Ishikawa (cell line): ENCODE data around the gene HAT1.

Source experiments
- CEBPB ChIP-seq: IDR thresholded peaks from 2 replicates; pipeline ENCODE4 v1.6.1; 2012
- EP300 ChIP-seq: IDR thresholded peaks from 2 replicates; pipeline ENCODE4 v1.6.1; 2012; ENCODE audit warnings: borderline replicate concordance
- FOXM1 ChIP-seq: IDR thresholded peaks from 2 replicates; pipeline ENCODE4 v1.6.1; 2012; ENCODE audit warnings: low read depth, borderline replicate concordance
- MAX ChIP-seq: IDR thresholded peaks from 2 replicates; pipeline ENCODE4 v1.6.1; 2012
- NFIC ChIP-seq: IDR thresholded peaks from 2 replicates; pipeline ENCODE4 v1.6.1; 2012
- RAD21 ChIP-seq: IDR thresholded peaks from 2 replicates; pipeline ENCODE4 v1.6.1; 2012; ENCODE audit warnings: low read depth
- REST ChIP-seq: IDR thresholded peaks from 2 replicates; pipeline ENCODE4 v1.6.1; 2012; ENCODE audit warnings: low read depth, mild to moderate bottlenecking
- TAF1 ChIP-seq: IDR thresholded peaks from 2 replicates; pipeline ENCODE4 v1.6.1; 2012; ENCODE audit warnings: low read depth, mild to moderate bottlenecking
- TCF12 ChIP-seq: IDR thresholded peaks from 2 replicates; pipeline ENCODE4 v1.6.1; 2012; ENCODE audit warnings: low read depth
- TEAD4 ChIP-seq: IDR thresholded peaks from 2 replicates; pipeline ENCODE4 v1.6.1; 2012
- ZBTB7A ChIP-seq: IDR thresholded peaks from 2 replicates; pipeline ENCODE4 v1.6.1; 2012; ENCODE audit warnings: low read depth

- TF ChIP-seq TCF12 = no peak
- no peak for TF ChIP-seq FOXM1
- no peak for TF ChIP-seq NFIC
- no peak for TF ChIP-seq RAD21
- no peak for TF ChIP-seq MAX
- TF ChIP-seq REST = no peak
- no peak for TF ChIP-seq EP300
- no peak for TF ChIP-seq TEAD4
- no peak for TF ChIP-seq ZBTB7A
- TF ChIP-seq CEBPB = no peak
- no peak for TF ChIP-seq TAF1
Observed at GRCh38 chr2:171880774-171881173, 41.5 kb upstream of the HAT1 start.
